Peyer's patch (tissue), 4 donors: ENCODE results near the gene NRXN3.

Experiments
- POLR2A ChIP-seq, 2 donors: fragments of 450-650 bp; IDR thresholded peaks; one replicate each; pipeline ENCODE4 v1.5.1; 2017; ENCODE audit warnings: antibody characterized with exemption in 2 of 2, mild to moderate bottlenecking in 2 of 2, moderate library complexity in 2 of 2
- TF ChIP-seq, protein P1 (sequence below), 6 experiments: fragments of 450-650 bp in 4 of 6; fragments of 200-600 bp in 2 of 6; sonication (generic) in 1 of 6; IDR thresholded peaks; one replicate each; pipeline ENCODE4 v1.5.1; 2017 to 2019; ENCODE audit warnings: antibody characterized with exemption in 6 of 6, mild to moderate bottlenecking in 3 of 6, moderate library complexity in 1 of 6

DNA sequence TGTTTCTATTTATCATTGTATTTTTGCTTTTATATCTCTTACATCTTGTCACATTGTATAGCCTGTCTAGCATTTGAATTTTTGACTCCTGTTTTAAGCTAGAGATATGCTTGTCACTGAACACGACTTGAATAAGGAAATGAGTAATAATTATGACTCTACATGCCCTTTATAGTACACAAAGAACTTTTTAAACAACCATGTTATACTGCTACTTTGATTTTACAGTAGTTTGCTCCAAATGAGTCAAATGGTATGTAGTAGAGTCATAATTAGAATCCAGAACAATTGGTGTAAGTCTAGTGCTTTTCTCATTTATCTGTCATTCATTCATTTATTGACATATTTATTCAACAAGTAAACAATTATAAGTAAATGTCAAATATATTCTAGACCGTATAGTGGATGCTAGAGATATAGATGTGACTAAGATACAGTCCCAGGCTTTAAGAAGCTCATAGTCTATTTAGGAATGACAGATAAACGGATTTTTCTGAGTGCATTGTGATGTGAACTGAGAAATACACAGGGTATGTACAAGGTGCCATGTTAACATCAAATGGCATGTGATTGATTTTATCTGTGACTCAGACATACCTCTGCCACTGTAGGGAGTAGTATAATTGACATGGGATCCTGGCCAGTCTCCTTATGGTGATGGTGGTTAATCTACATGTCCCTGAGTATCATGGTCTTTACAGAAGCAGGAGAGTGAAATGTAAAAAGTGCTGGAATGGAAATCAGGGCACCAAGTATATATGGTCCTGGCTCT is 1241.4 kb downstream of the NRXN3 start:
- TF ChIP-seq, protein P1, sequence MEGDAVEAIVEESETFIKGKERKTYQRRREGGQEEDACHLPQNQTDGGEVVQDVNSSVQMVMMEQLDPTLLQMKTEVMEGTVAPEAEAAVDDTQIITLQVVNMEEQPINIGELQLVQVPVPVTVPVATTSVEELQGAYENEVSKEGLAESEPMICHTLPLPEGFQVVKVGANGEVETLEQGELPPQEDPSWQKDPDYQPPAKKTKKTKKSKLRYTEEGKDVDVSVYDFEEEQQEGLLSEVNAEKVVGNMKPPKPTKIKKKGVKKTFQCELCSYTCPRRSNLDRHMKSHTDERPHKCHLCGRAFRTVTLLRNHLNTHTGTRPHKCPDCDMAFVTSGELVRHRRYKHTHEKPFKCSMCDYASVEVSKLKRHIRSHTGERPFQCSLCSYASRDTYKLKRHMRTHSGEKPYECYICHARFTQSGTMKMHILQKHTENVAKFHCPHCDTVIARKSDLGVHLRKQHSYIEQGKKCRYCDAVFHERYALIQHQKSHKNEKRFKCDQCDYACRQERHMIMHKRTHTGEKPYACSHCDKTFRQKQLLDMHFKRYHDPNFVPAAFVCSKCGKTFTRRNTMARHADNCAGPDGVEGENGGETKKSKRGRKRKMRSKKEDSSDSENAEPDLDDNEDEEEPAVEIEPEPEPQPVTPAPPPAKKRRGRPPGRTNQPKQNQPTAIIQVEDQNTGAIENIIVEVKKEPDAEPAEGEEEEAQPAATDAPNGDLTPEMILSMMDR (IDR thresholded peaks at IDR 0.05), result no peak
- TF ChIP-seq POLR2A (IDR thresholded peaks at IDR 0.05), result no peak
